HCT116 (cell line): ENCODE measurements around the gene MYRFL. TPM values are rescaled to one million over a fixed set of nuclear protein-coding genes. Genes with fewer than 3 reads are reported as not detected.

Experiments used
- ATAC-seq: fragments of 200-7000 bp; cut with Tn5 transposase; 2 replicates; pipeline ENCODE4 v1.9.1; 2020; ENCODE audit warnings: mild to moderate bottlenecking, moderate library complexity
- BruUV-seq: library from RNA; stranded (reverse); fragments of 400-500 nt; replicated peaks from 2 replicates; lab custom pipeline; 2021; lab: Mats Ljungman, UMichigan
- CTCF ChIA-PET: fragments of 300-600 bp; sonication (Branson Sonifier 250); formaldehyde crosslinking; loops from one replicate; lab custom pipeline; 2021; ENCODE audit warnings: antibody characterized with exemption; lab: Charles Lee
- POLR2A ChIA-PET: fragments of 300-600, 350-600 bp; sonication (Branson Sonifier 250); formaldehyde crosslinking; loops from one replicate; lab custom pipeline; 2021; ENCODE audit warnings: antibody characterized with exemption; lab: Charles Lee
- RAD21 ChIA-PET, 2 experiments: fragments of 300-600 bp; sonication (Branson Sonifier 250); formaldehyde crosslinking; loops; one replicate each; lab custom pipeline; 2023; ENCODE audit warnings: low total read pairs in 2 of 2; ENCODE audit not compliant: uncharacterized antibody in 2 of 2, unreplicated experiment in 2 of 2, low non-redundant PET in 1 of 2; lab: Charles Lee
- DNase-seq: peaks from one replicate; pipeline ENCODE4 v3.0.0-alpha.2; 2010; ENCODE audit warnings: low read depth, low spot score
- H2AFZ ChIP-seq: fragments of 200-600 bp; shearing (Covaris generic), sonication (generic); 2 replicates; pipeline ENCODE4 v1.6.1; 2017; ENCODE audit warnings: low read depth, mixed run types, mixed read lengths, antibody characterized with exemption, low read length; ENCODE audit not compliant: poor library complexity, severe bottlenecking
- H3K27ac ChIP-seq: 2 replicates; pipeline ENCODE4 v1.5.1; 2012; ENCODE audit warnings: low read depth, low read length
- H3K27me3 ChIP-seq: fragments of 200-600 bp; sonication (generic); 2 replicates; pipeline ENCODE4 v1.6.1; 2016; ENCODE audit warnings: mixed run types, low read length, mixed read lengths; ENCODE audit not compliant: insufficient read depth
- H3K36me3 ChIP-seq, 2 experiments: fragments of 200-500 bp in 1 of 2; fragments of 200-600 bp in 1 of 2; sonication (Bioruptor generic) in 1 of 2; sonication (generic) in 1 of 2; 2 replicates each; pipeline versions ENCODE4 v1.5.1 to v1.6.1; 2014 to 2016; ENCODE audit warnings: low read length in 2 of 2, inconsistent platforms in 1 of 2, mixed read lengths in 1 of 2, mixed run types in 1 of 2; ENCODE audit not compliant: insufficient read depth in 2 of 2, control insufficient read depth in 1 of 2
- H3K4me1 ChIP-seq, 2 experiments: fragments of 200-600 bp in 1 of 2; sonication (generic) in 1 of 2; 2 replicates each; pipeline versions ENCODE4 v1.5.1 to v1.6.1; 2012 to 2017; ENCODE audit warnings: low read length in 2 of 2, inconsistent platforms in 1 of 2, mild to moderate bottlenecking in 1 of 2, mixed read lengths in 1 of 2, mixed run types in 1 of 2, moderate library complexity in 1 of 2; ENCODE audit not compliant: insufficient read depth in 2 of 2, control insufficient read depth in 1 of 2
- H3K4me2 ChIP-seq: fragments of 200-600 bp; sonication (generic); 2 replicates; pipeline ENCODE4 v1.6.1; 2017; ENCODE audit warnings: mixed run types, low read length, mixed read lengths
- H3K4me3 ChIP-seq, 2 experiments: fragments of 200-600 bp in 1 of 2; sonication (generic) in 1 of 2; replicated peaks in 1 of 2; 2 replicates each; pipeline ENCODE4 v1.5.1; 2011 to 2016; ENCODE audit warnings: low read length in 2 of 2, control low read depth in 1 of 2, low read depth in 1 of 2, mild to moderate bottlenecking in 1 of 2, mixed read lengths in 1 of 2, mixed run types in 1 of 2
- H3K79me2 ChIP-seq: fragments of 200-600 bp; sonication (generic); 2 replicates; pipeline ENCODE4 v1.6.1; 2017; ENCODE audit warnings: mild to moderate bottlenecking, mixed run types, low read length, moderate library complexity, mixed read lengths; ENCODE audit not compliant: insufficient read depth
- H3K9ac ChIP-seq: fragments of 200-600 bp; sonication (generic); 2 replicates; pipeline ENCODE4 v1.6.1; 2016; ENCODE audit warnings: low read length, mixed read lengths
- H3K9me2 ChIP-seq: fragments of 200-600 bp; sonication (generic), shearing (Covaris generic); 2 replicates; pipeline ENCODE4 v1.6.1; 2017; ENCODE audit warnings: mixed run types, mild to moderate bottlenecking, moderate library complexity; ENCODE audit not compliant: insufficient read depth
- H3K9me3 ChIP-seq, 2 experiments: fragments of 200-500 bp in 1 of 2; fragments of 200-600 bp in 1 of 2; sonication (Bioruptor generic) in 1 of 2; sonication (generic) in 1 of 2; 2 replicates each; pipeline ENCODE4 v1.6.1; 2014 to 2017; ENCODE audit warnings: low read length in 2 of 2, mixed read lengths in 2 of 2, inconsistent platforms in 1 of 2, low read depth in 1 of 2, mild to moderate bottlenecking in 1 of 2, mixed run types in 1 of 2, moderate library complexity in 1 of 2; ENCODE audit not compliant: control insufficient read depth in 1 of 2, insufficient read depth in 1 of 2
- H4K20me1 ChIP-seq: fragments of 200-600 bp; sonication (generic), shearing (Covaris generic); 2 replicates; pipeline ENCODE4 v1.6.1; 2017; ENCODE audit warnings: mixed run types, mild to moderate bottlenecking, moderate library complexity; ENCODE audit not compliant: insufficient read depth
- CTCF ChIP-seq, 3 experiments: fragments of 200-600 bp in 1 of 3; sonication (generic) in 1 of 3; IDR thresholded peaks in 2 of 3; conservative IDR thresholded peaks in 1 of 3; 2 replicates each; pipeline ENCODE4 v1.5.1; 2012 to 2017; ENCODE audit warnings: low read depth in 2 of 3, low read length in 2 of 3, antibody characterized with exemption in 1 of 3, borderline replicate concordance in 1 of 3, control low read depth in 1 of 3, mild to moderate bottlenecking in 1 of 3, mixed read lengths in 1 of 3, mixed run types in 1 of 3, moderate library complexity in 1 of 3; ENCODE audit not compliant: insufficient read depth in 1 of 3
- ELF1 ChIP-seq: IDR thresholded peaks from 2 replicates; pipeline ENCODE4 v1.6.1; 2012; ENCODE audit warnings: low read depth, borderline replicate concordance
- RAD21 ChIP-seq: IDR thresholded peaks from 2 replicates; pipeline ENCODE4 v1.6.1; 2012; ENCODE audit warnings: low read depth, mild to moderate bottlenecking
- SIN3A ChIP-seq: IDR thresholded peaks from 2 replicates; pipeline ENCODE4 v1.6.1; 2012; ENCODE audit warnings: low read depth
- SP1 ChIP-seq: IDR thresholded peaks from 2 replicates; pipeline ENCODE4 v1.6.1; 2012; ENCODE audit warnings: low read depth
- SRF ChIP-seq: IDR thresholded peaks from 2 replicates; pipeline ENCODE4 v1.6.1; 2012; ENCODE audit warnings: low read depth
- intact Hi-C: fragments of 100-400 bp; cut with micrococcal nuclease; formaldehyde crosslinking; loops from 2 replicates; pipeline ENCODE4 v1.10.0; 2022
- total RNA-seq: library from RNA; stranded (reverse); gene quantifications from one replicate; pipeline ENCODE4 v1.2.1, GENCODE V29; 2021; ENCODE audit not compliant: unreplicated experiment

Gene MYRFL
- total RNA-seq, 1 experiment from 2014 or later: 0.30 TPM

GRCh38 chr12:69998922-69999321 is 173.9 kb downstream of the MYRFL start:
- DNase-seq: no peak
- POLR2A ChIA-PET: no interaction called here

GRCh38 chr12:69999561-69999960 is 174.5 kb downstream of the MYRFL start:
- ChIA-PET CTCF (interaction anchor here (0.9 kb wide), 1 partner anchor 14 kb away, joined by 3 read pairs; no protein-coding TSS in a partner anchor), POLR2A (no interaction called here)

More at GRCh38 chr12:69998922-69999321, 173.9 kb downstream of the MYRFL start:
- no peak for ATAC-seq
- H3K36me3 ChIP-seq: no peaks in the 10 kb centered on the region
- no TSS peak for BruUV-seq
- ChIA-PET RAD21 (no interaction called here), CTCF (no interaction called here)
- H3K9me3 ChIP-seq: no peaks in the 10 kb centered on the region
- no peak for TF ChIP-seq ELF1
- TF ChIP-seq SRF: no peak
- no peak for TF ChIP-seq SP1
- no peak for TF ChIP-seq CTCF (IDR thresholded peaks at IDR 0.05 in 2 of 3, conservative IDR thresholded peaks at IDR 0.05 in 1 of 3; ENCODE audit: borderline replicate concordance in 1 of 3, insufficient read depth in 1 of 3, low read depth in 2 of 3, low read length in 2 of 3)
- H2AFZ ChIP-seq: no peak overlapping the region
- H3K4me3 ChIP-seq: no peak overlapping the region
- no peaks in the 10 kb centered on the region for H3K79me2 ChIP-seq
- no peaks in the 10 kb centered on the region for H3K9me2 ChIP-seq
- H3K9ac ChIP-seq: no peak overlapping the region
- H3K27ac ChIP-seq: no peak overlapping the region
- H3K27me3 ChIP-seq: no peaks in the 10 kb centered on the region
- H4K20me1 ChIP-seq: no peaks in the 10 kb centered on the region
- no peak overlapping the region for H3K4me2 ChIP-seq
- H3K4me1 ChIP-seq: peaks cover 0 to 7% of the 10 kb centered on the region in 2 experiments; a peak in 1 of 4 replicates
- intact Hi-C loops: no loop called here

More at GRCh38 chr12:69999561-69999960, 174.5 kb downstream of the MYRFL start:
- DNase-seq: no peak
- no TSS peak for BruUV-seq
- no peaks in the 10 kb centered on the region for H3K79me2 ChIP-seq
- H3K36me3 ChIP-seq: no peaks in the 10 kb centered on the region
- H3K27ac ChIP-seq: no peak overlapping the region
- H4K20me1 ChIP-seq: no peaks in the 10 kb centered on the region
- no peak overlapping the region for H3K4me2 ChIP-seq
- H2AFZ ChIP-seq: no peak overlapping the region
- no peaks in the 10 kb centered on the region for H3K9me2 ChIP-seq
- H3K9ac ChIP-seq: no peak overlapping the region
- 0 out of 2 replicates have a peak, but pooled peaks have one; percentile 4 for TF ChIP-seq RAD21
- TF ChIP-seq SIN3A: no peak
- no peaks in the 10 kb centered on the region for H3K9me3 ChIP-seq
- H3K27me3 ChIP-seq: no peaks in the 10 kb centered on the region
- no peak for ATAC-seq
- RAD21 ChIA-PET: no interaction called here
- intact Hi-C loops: no loop called here
- H3K4me1 ChIP-seq: peaks cover 0 to under 1% of the 10 kb centered on the region in 2 experiments; a peak in 1 of 4 replicates
- H3K4me3 ChIP-seq: no peak overlapping the region
